HG02870 (cell line): ENCODE data around the gene AP5Z1.

Experiments used
- ATAC-seq: cut with Tn5 transposase; IDR thresholded peaks from one replicate; pipeline ENCODE4 v1.9.1; 2021; ENCODE audit warnings: mild to moderate bottlenecking, moderate library complexity; ENCODE audit not compliant: unreplicated experiment

Gene AP5Z1

GRCh38 chr7:4775250-4775847 lies at the start of gene AP5Z1:
AP5Z1 (plus strand) TSS chr7:4775623; CDS start chr7:4775716, 93 bp downstream.
- peak; percentile 86 for ATAC-seq

DNA sequence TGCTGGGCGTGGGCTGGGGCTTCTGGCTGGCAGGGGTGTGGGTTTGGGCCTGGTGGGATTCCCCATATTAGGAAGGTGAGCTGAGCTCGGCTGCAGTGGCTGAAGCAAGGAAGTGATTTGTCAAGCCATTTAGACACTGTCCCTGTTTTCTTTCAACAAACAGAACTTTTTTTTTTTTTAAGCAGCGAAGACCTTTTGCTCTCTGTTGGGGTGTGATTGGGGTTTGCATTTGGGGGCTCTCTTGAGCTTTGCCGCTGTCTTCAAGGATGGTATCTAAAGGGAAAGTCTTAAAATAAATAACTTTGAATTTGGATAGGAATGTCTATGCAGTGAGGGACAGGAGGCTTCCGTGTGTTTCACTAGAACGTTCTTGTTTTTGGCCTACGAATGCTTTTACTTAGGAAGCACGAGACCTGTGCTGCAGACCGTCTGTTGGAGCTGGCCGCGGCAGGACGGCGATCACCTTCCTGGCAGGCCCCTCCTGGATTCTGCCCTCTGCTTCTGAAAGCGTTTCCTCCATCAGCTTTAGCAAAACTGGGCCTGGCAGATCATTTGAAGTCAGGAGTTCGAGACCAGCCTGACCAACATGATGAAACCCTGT lies 49.5 kb upstream of the AP5Z1 start:
- no peak for ATAC-seq

- no peak for ATAC-seq
Observed at GRCh38 chr7:4726566-4726965, 48.9 kb upstream of the AP5Z1 start.

- ATAC-seq = no peak
Observed at GRCh38 chr7:4727914-4728705, 47.3 kb upstream of the AP5Z1 start.

DNA sequence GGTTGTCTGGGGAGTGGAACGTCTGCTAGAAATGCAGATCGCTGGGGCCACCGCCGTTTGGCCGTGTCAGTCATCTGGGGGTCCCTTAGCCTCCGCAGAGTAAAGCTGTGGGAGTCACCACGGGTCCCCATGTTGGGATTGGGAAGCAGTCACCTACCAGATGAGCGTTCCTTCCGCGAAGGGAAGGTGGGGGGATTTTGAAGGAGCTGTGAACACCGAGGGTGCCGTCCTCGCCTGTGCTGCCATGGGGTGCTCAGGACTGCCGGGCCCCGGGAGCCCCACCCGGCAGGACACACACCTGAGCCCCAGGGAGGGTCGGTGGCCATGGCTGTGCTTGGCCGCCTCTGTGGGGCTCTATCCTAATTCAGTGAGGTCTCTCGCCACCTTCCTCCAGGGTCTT lies 46.2 kb upstream of the AP5Z1 start:
- no peak for ATAC-seq

- ATAC-seq = no peak
Observed at GRCh38 chr7:4730276-4730675, 45.1 kb upstream of the AP5Z1 start.

GRCh38 chr7:4730971-4731370 lies 44.5 kb upstream of the AP5Z1 start:
- no peak for ATAC-seq

DNA sequence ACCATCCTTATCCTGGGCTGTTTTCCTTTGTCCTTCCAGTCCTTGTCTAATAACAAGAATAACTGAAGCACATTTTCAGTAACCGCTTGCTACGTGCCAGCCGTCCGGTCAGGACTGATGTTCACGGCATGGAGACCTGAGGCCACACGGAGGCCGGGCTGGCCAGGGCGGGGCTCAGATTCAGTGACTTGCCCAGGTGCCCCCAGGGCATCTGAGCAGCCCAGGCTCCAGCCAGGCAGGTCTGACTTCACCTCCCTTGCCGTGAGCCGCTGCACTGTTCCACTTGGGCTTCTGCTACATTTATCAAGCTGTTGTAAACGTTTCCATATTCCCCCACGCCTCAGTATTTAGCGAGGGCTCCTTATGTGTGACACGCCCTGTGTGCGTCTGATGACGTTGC lies 43.6 kb upstream of the AP5Z1 start:
- no peak for ATAC-seq

- ATAC-seq = no peak
Observed at GRCh38 chr7:4733936-4734528, 41.4 kb upstream of the AP5Z1 start.

- ATAC-seq = no peak
Observed at GRCh38 chr7:4734587-4735345, 40.7 kb upstream of the AP5Z1 start.

DNA sequence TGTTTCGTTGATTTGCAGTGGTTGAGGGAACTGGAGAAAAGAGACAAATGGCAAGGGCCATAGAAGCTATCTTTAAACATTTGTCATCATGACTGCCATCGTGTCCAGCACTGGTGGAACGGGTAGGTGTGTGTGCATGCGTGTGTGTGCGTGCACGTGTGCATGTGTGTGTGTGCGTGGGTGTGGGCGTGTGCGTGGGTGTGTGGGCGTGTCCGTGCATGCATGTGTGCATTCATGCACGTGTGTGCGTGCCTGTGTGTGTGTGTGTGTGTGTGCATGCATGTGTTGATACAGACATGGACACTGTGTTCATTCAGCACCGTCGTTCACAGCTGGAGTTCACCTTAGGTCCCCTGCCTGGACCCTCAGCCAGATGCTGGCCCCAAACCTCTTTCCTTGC lies 38.1 kb upstream of the AP5Z1 start:
- ATAC-seq = no peak

- ATAC-seq = no peak
Observed at GRCh38 chr7:4738711-4739527, 36.5 kb upstream of the AP5Z1 start.

GRCh38 chr7:4739528-4739992 lies 35.9 kb upstream of the AP5Z1 start:
- ATAC-seq = no peak

GRCh38 chr7:4740796-4741195 lies 34.6 kb upstream of the AP5Z1 start:
- no peak for ATAC-seq

DNA sequence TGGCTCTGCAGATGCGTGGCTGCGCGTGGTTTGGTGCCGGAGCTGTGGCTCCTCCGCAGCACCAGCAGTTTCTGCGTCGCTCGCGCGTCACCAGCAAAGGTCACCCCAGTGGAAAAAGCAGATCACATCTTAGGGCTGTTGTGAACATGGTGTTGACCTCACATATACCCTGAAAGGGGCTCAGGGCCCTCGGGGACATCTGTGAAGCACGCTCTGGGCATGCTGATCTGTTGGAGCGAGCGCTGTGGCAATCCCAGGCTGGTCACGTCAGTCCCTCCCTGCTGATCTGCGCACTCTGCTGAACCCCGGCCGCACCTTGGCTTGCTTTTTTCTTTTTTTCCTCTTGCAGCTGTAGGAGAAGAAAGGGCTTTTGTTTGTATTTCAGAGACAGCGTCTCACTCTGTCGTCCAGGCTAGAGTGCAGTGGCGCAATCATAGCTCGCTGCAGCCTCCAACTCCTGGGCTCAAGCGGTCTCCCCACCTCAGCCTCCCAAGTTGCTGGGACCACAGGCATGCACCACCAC lies 33.3 kb upstream of the AP5Z1 start:
- no peak for ATAC-seq

DNA sequence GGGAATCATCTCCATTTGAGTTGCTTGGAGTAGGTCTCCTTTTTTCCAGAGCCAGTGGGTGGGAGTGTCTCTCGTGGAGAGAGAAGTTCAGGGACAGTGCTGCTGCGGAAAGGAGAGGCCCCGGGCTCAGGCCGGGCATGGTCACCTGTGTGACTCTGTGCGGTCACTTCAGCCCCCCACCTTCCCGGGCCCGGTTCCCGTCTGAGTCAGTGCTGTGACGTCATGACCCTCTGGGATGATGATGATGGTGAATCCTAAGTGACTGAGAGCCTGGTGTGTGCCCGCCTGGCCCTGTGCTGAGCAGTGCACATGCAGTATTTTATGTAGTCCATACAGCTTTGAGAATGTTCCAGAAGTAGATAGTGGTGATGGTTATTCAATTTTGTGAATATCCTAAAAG lies 32.6 kb upstream of the AP5Z1 start:
- ATAC-seq = no peak

- ATAC-seq = peak; percentile 78
Observed at GRCh38 chr7:4744391-4745264, 30.8 kb upstream of the AP5Z1 start.

DNA sequence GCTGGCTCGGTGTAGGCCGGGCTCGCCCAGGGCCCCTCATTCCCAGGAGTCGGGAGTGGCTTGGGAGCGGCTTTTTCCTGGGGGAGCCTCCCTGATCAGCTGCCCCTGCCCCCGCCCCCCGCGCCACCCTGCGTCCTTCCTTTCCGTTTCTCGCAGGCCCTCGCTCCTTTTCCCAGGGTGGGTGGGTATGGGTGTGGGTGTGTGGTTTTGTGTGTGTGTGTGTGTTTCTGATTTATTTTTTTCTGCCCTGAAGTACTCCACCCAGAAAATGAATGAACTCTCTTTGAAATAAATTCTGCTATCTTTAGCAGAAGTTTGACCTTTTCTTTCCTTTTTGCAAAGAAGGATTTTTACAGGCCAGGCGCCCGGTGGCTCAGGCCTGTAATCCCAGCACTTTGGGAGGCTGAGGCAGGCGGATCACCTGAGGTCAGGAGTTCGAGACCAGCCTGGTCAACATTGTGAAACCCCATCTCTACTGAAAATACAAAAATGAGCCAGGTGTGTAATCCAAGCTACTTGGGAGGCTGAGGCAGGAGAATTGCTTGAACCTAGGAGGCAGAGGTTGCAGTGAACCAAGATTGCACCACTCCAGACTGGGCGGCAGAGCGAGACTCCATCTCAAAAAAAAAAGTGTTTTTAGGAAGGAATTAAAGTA lies 30.0 kb upstream of the AP5Z1 start:
- ATAC-seq = peak; percentile 14
